ENCODE data around the gene CD244. TPM values are rescaled to one million over a fixed set of nuclear protein-coding genes. Genes with fewer than 3 reads are reported as not detected.
A peak's percentile ranks its signal among the peaks of the same experiment; 100 is the strongest.

CD244 gene
- total RNA-seq, 5 donors from 2014 or later (not counting 1 experiment from before 2014, with no cell fraction given), result 1.1 to 12.4 (median 2.9) TPM

DNA sequence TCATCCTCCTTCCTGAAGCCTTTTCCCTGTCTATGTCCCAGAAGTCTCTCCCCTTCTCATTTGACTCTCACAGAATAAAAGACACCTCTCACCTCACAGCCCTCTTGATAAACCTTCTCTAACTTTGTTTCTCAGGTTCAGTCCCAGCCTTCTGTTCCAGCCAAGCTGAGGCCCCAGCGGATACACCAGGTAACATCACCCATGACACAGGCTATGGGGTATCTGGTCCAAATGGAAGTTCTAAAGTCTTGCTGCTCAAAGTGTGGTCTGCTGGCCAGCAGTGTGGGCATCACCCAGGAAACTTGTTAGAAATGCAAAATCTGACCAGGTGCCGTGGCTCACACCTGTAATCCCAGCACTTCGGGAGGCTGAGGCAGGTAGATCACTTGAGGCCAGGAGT, 43.5 kb downstream of the CD244 start:
- Histone ChIP-seq H3K36me3 (ENCODE audit: control insufficient read depth in 2 of 2, extremely low read depth in 1 of 2, insufficient read depth in 1 of 2, low read length in 1 of 2) (peaks cover 10 to 96% of the 10 kb centered on the region in 2 donors), H3K27ac (ENCODE audit: low read length) (peak overlapping the region; percentile 2), H3K4me3 (ENCODE audit: control insufficient read depth in 1 of 2, extremely low read depth in 1 of 2, low read length in 1 of 2) (no peak overlapping the region), H3K4me1 (ENCODE audit: control insufficient read depth in 1 of 2, extremely low read depth in 1 of 2, insufficient read depth in 2 of 2, low read length in 2 of 2) (no peaks in the 10 kb centered on the region), H3K27me3 (replicated peaks in 1 of 2; ENCODE audit: control insufficient read depth in 2 of 2, extremely low read depth in 1 of 2, insufficient read depth in 2 of 2, low read length in 1 of 2) (no peaks in the 10 kb centered on the region), H3K9me3 (no peaks in the 10 kb centered on the region)
- POLR2A ChIA-PET, result no interaction called here
- no peaks in the 10 kb centered on the region for H3K9me3 Mint-ChIP-seq
- H3K27me3 Mint-ChIP-seq, result no peaks in the 10 kb centered on the region
- CTCF ChIA-PET, result interaction anchor here (0.6 to 1.9 kb wide), 4 partner anchors 18 to 278 kb away, joined by 3 to 6 read pairs (median 4); no protein-coding TSS in a partner anchor
- H3K4me1 Mint-ChIP-seq, result peaks cover 0 to 7% (median 6%) of the 10 kb centered on the region in 3 donors
- no peak overlapping the region for H3K4me3 Mint-ChIP-seq
- ATAC-seq (replicated peaks in 1 of 4) (no peak), DNase-seq (no peak)
- peaks cover 70% of the 10 kb centered on the region for H3K36me3 Mint-ChIP-seq
- 74% methylated on average over 2 of the region's 3 CpGs for WGBS (ENCODE audit: insufficient coverage)
- peak overlapping the region; percentile 49 to 67 for H3K27ac Mint-ChIP-seq

DNA sequence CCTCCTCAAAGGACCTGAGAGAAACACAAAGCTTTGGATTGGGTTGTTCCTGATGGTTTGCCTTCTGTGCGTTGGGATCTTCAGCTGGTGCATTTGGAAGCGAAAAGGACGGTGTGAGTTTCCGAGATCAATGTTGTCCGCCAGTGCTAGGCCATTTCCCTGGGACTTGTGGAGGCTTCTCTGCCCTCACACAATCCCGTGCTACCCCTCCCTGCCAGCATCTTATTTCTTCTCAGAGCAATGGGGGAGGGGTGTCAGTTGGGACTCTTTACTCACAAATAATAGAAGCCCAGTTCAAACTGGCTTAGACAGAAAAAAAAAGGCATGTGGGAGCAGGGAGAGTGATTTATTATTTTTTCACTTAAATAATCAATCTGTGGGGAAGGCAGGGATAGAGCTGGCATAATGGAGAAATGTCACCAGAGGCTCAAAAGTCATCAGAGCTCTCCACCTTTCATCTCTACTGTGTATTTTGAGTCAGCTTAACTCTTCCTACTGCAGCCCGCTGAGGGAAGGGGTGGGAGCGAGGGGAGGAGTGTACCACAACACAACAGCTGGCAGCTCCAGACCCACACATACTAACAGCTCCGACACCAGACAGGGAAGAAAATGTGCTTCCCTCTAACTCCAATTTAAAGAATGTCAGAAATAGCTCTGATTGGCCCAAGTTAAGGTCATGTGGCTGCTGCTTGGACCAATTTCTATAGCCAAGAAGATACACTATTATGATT, 44.3 kb downstream of the CD244 start:
- CTCF ChIA-PET, result interaction anchor here in 1 of 2 donors (1.1 to 1.9 kb wide), 2 partner anchors 19 to 37 kb away, joined by 3 to 6 read pairs; no protein-coding TSS in a partner anchor
- Mint-ChIP-seq H3K27me3 (no peaks in the 10 kb centered on the region), H3K9me3 (no peaks in the 10 kb centered on the region), H3K36me3 (peaks cover 70% of the 10 kb centered on the region), H3K27ac (peak overlapping the region in 1 of 2 donors; percentile 65), H3K4me1 (peaks cover 8 to 14% (median 11%) of the 10 kb centered on the region in 3 donors), H3K4me3 (no peak overlapping the region)
- Histone ChIP-seq H3K27me3 (replicated peaks in 1 of 2; ENCODE audit: control insufficient read depth in 2 of 2, extremely low read depth in 1 of 2, insufficient read depth in 2 of 2, low read length in 1 of 2) (no peaks in the 10 kb centered on the region), H3K27ac (ENCODE audit: low read length) (no peak overlapping the region), H3K4me1 (ENCODE audit: control insufficient read depth in 1 of 2, extremely low read depth in 1 of 2, insufficient read depth in 2 of 2, low read length in 2 of 2) (peaks cover 0 to 4% of the 10 kb centered on the region in 2 experiments), H3K9me3 (no peaks in the 10 kb centered on the region), H3K36me3 (ENCODE audit: control insufficient read depth in 2 of 2, extremely low read depth in 1 of 2, insufficient read depth in 1 of 2, low read length in 1 of 2) (peaks cover 10 to 96% of the 10 kb centered on the region in 2 donors), H3K4me3 (ENCODE audit: control insufficient read depth in 1 of 2, extremely low read depth in 1 of 2, low read length in 1 of 2) (no peak overlapping the region)
- no peak for ATAC-seq (replicated peaks in 1 of 4)
- no peak for DNase-seq
- POLR2A ChIA-PET, result no interaction called here
- WGBS (ENCODE audit: insufficient coverage), result no CpG with 5 or more reads among the region's 9 CpGs

DNA sequence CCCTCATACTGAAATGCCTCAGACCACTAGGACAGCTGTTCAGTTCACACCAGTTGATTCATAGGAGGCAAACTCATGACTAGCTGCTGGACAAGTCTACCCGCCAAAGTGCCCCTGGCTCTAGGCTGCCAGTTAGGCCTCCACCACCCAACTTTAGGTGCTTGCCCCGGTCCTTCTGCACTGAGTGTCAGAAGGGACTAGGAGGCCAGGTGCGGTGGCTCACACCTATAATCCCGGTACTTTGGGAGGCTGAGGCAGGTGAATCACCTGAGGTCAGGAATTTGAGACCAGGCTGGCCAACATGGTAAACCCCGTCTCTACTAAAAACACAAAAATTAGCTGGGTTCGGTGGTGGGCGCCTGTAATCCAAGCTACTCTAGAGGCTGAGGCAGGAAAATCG, 47.8 kb downstream of the CD244 start:
- H3K27ac Mint-ChIP-seq, result peak overlapping the region in 1 of 2 donors; percentile 46
- ChIA-PET POLR2A (interaction anchor here in 1 of 2 donors (0.6 kb wide), 1 partner anchor 154 kb away, joined by 7 read pairs; no protein-coding TSS in a partner anchor), CTCF (no interaction called here)
- H3K27me3 Mint-ChIP-seq, result no peaks in the 10 kb centered on the region
- no peak for DNase-seq
- no peak overlapping the region for H3K4me3 Mint-ChIP-seq
- Histone ChIP-seq H3K27me3 (replicated peaks in 1 of 2; ENCODE audit: control insufficient read depth in 2 of 2, extremely low read depth in 1 of 2, insufficient read depth in 2 of 2, low read length in 1 of 2) (no peaks in the 10 kb centered on the region), H3K4me3 (ENCODE audit: control insufficient read depth in 1 of 2, extremely low read depth in 1 of 2, low read length in 1 of 2) (no peak overlapping the region), H3K27ac (ENCODE audit: low read length) (no peak overlapping the region), H3K9me3 (no peaks in the 10 kb centered on the region), H3K4me1 (ENCODE audit: control insufficient read depth in 1 of 2, extremely low read depth in 1 of 2, insufficient read depth in 2 of 2, low read length in 2 of 2) (peaks cover 0 to 18% of the 10 kb centered on the region in 2 experiments), H3K36me3 (ENCODE audit: control insufficient read depth in 2 of 2, extremely low read depth in 1 of 2, insufficient read depth in 1 of 2, low read length in 1 of 2) (peaks cover 13 to 92% of the 10 kb centered on the region in 2 donors)
- no peak for ATAC-seq (replicated peaks in 1 of 4)
- H3K36me3 Mint-ChIP-seq, result peaks cover 77% of the 10 kb centered on the region
- peaks cover 40 to 46% (median 44%) of the 10 kb centered on the region in 3 donors for H3K4me1 Mint-ChIP-seq
- 97% methylated on average over 7 of the region's 8 CpGs for WGBS (ENCODE audit: insufficient coverage)
- H3K9me3 Mint-ChIP-seq, result no peaks in the 10 kb centered on the region

DNA sequence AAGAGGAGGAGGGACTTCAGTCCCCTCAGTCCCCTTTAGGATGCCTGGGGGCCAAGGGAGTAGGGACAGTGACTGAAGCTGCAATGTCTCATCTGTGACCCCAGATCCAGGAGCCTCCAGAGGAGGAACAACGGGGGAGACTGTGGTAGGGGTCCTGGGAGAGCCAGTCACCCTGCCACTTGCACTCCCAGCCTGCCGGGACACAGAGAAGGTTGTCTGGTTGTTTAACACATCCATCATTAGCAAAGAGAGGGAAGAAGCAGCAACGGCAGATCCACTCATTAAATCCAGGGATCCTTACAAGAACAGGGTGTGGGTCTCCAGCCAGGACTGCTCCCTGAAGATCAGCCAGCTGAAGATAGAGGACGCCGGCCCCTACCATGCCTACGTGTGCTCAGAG, 48.4 kb downstream of the CD244 start:
- no peaks in the 10 kb centered on the region for H3K9me3 Mint-ChIP-seq
- WGBS (ENCODE audit: insufficient coverage), result 92% methylated on average over 4 of the region's 6 CpGs
- H3K4me3 Mint-ChIP-seq, result no peak overlapping the region
- ChIA-PET CTCF (no interaction called here), POLR2A (no interaction called here)
- no peaks in the 10 kb centered on the region for H3K27me3 ChIP-seq (replicated peaks in 1 of 2; ENCODE audit: control insufficient read depth in 2 of 2, extremely low read depth in 1 of 2, insufficient read depth in 2 of 2, low read length in 1 of 2)
- peaks cover 0 to 18% of the 10 kb centered on the region in 2 experiments for H3K4me1 ChIP-seq (ENCODE audit: control insufficient read depth in 1 of 2, extremely low read depth in 1 of 2, insufficient read depth in 2 of 2, low read length in 2 of 2)
- ATAC-seq (replicated peaks in 1 of 4) (no peak), DNase-seq (no peak)
- H3K36me3 Mint-ChIP-seq, result peaks cover 80% of the 10 kb centered on the region
- H3K27me3 Mint-ChIP-seq, result no peaks in the 10 kb centered on the region
- no peak overlapping the region for H3K4me3 ChIP-seq (ENCODE audit: control insufficient read depth in 1 of 2, extremely low read depth in 1 of 2, low read length in 1 of 2)
- no peak overlapping the region for H3K27ac ChIP-seq (ENCODE audit: low read length)
- H3K36me3 ChIP-seq (ENCODE audit: control insufficient read depth in 2 of 2, extremely low read depth in 1 of 2, insufficient read depth in 1 of 2, low read length in 1 of 2), result peaks cover 13 to 93% of the 10 kb centered on the region in 2 donors
- peak overlapping the region; percentile 46 to 70 for H3K27ac Mint-ChIP-seq
- no peaks in the 10 kb centered on the region for H3K9me3 ChIP-seq
- H3K4me1 Mint-ChIP-seq, result peaks cover 44 to 51% (median 48%) of the 10 kb centered on the region in 3 donors

DNA sequence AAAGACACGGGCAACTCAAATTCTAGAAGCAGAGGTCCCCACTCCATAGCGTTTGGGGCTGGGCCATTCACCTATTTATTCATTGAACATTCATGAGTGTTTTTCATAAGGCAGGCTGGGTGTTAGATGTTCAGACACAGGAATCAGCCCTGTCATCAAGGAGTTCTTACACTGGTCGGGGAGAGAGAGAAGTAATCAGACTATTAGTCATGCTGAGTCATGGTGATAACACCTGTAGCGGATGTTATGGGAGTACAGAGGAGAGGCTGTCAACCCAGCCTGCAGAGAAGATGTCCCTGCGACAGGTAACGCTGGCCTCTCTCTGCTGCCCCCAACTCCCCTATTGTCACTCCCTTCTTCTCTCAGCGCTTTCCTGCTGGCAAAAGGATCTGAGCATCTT, 49.5 kb downstream of the CD244 start:
- H3K4me3 ChIP-seq (ENCODE audit: control insufficient read depth in 1 of 2, extremely low read depth in 1 of 2, low read length in 1 of 2), result no peak overlapping the region
- Mint-ChIP-seq H3K4me1 (peaks cover 50 to 59% (median 53%) of the 10 kb centered on the region in 3 donors), H3K27me3 (no peaks in the 10 kb centered on the region), H3K27ac (peak overlapping the region; percentile 44 to 70), H3K9me3 (no peaks in the 10 kb centered on the region), H3K36me3 (peaks cover 75% of the 10 kb centered on the region), H3K4me3 (no peak overlapping the region)
- WGBS (ENCODE audit: insufficient coverage), result 44% methylated on average over 3 of the region's 7 CpGs
- peaks cover 13 to 92% of the 10 kb centered on the region in 2 donors for H3K36me3 ChIP-seq (ENCODE audit: control insufficient read depth in 2 of 2, extremely low read depth in 1 of 2, insufficient read depth in 1 of 2, low read length in 1 of 2)
- peaks cover 0 to 22% of the 10 kb centered on the region in 2 experiments for H3K4me1 ChIP-seq (ENCODE audit: control insufficient read depth in 1 of 2, extremely low read depth in 1 of 2, insufficient read depth in 2 of 2, low read length in 2 of 2)
- no peaks in the 10 kb centered on the region for H3K9me3 ChIP-seq
- DNase-seq (no peak), ATAC-seq (replicated peaks in 1 of 4) (peak; percentile 50 to 92 (median 76))
- no peak overlapping the region for H3K27ac ChIP-seq (ENCODE audit: low read length)
- ChIA-PET CTCF (interaction anchor here in 1 of 2 donors (0.6 kb wide), 1 partner anchor 16 kb away, joined by 3 read pairs; no protein-coding TSS in a partner anchor), POLR2A (interaction anchor here in 1 of 2 donors (0.6 kb wide), 1 partner anchor 94 kb away, joined by 3 read pairs; no protein-coding TSS in a partner anchor)
- no peaks in the 10 kb centered on the region for H3K27me3 ChIP-seq (replicated peaks in 1 of 2; ENCODE audit: control insufficient read depth in 2 of 2, extremely low read depth in 1 of 2, insufficient read depth in 2 of 2, low read length in 1 of 2)

DNA sequence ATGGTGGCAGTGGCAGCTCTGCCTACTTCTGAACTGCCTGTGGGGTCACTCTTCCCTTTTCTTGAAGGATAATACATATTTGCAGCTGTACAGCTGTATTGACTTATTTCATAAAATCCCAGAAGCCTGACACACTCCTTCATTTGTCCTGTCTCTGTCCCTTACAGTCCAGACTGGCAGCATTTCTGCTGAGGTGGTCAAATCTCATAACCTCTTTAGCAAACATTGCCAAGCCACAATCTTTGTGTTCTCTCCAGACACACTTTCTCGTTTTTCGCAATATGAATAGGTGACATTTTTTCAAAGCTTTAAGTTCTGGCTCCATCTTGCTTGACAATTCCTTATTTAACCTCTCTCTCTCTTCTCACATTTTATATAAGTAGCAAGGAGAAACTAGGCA, 51.5 kb downstream of the CD244 start:
- no peak overlapping the region for H3K27ac ChIP-seq (ENCODE audit: low read length)
- peaks cover 0 to 33% of the 10 kb centered on the region in 2 experiments for H3K4me1 ChIP-seq (ENCODE audit: control insufficient read depth in 1 of 2, extremely low read depth in 1 of 2, insufficient read depth in 2 of 2, low read length in 2 of 2)
- ChIA-PET CTCF (interaction anchor here in 1 of 2 donors (0.6 to 1.0 kb wide), 3 partner anchors 34 to 459 kb away, joined by 3 to 4 read pairs (median 3); no protein-coding TSS in a partner anchor), POLR2A (no interaction called here)
- Mint-ChIP-seq H3K4me3 (no peak overlapping the region), H3K4me1 (peaks cover 68 to 76% (median 71%) of the 10 kb centered on the region in 3 donors), H3K36me3 (peaks cover 77% of the 10 kb centered on the region), H3K9me3 (peaks cover 6 to 11% (median 9%) of the 10 kb centered on the region in 3 donors), H3K27me3 (no peaks in the 10 kb centered on the region), H3K27ac (peak overlapping the region; percentile 24 to 68)
- WGBS (ENCODE audit: insufficient coverage), result 100% methylated on average over 1 of the region's 2 CpGs
- no peaks in the 10 kb centered on the region for H3K27me3 ChIP-seq (replicated peaks in 1 of 2; ENCODE audit: control insufficient read depth in 2 of 2, extremely low read depth in 1 of 2, insufficient read depth in 2 of 2, low read length in 1 of 2)
- no peak overlapping the region for H3K4me3 ChIP-seq (ENCODE audit: control insufficient read depth in 1 of 2, extremely low read depth in 1 of 2, low read length in 1 of 2)
- ATAC-seq (replicated peaks in 1 of 4), result no peak
- H3K9me3 ChIP-seq, result peaks cover 5% of the 10 kb centered on the region
- no peak for DNase-seq
- H3K36me3 ChIP-seq (ENCODE audit: control insufficient read depth in 2 of 2, extremely low read depth in 1 of 2, insufficient read depth in 1 of 2, low read length in 1 of 2), result peaks cover 9 to 89% of the 10 kb centered on the region in 2 donors

Data from T-cell (primary cell).